GM12864 (cell line): ENCODE results near the gene IP6K3.

Experiments
- DNase-seq: peaks from one replicate; pipeline ENCODE4 v3.0.0-alpha.2; 2011; ENCODE audit warnings: low read depth
- H3K4me3 ChIP-seq: 2 replicates; pipeline ENCODE4 v1.5.1; 2011; ENCODE audit warnings: mild to moderate bottlenecking, low read depth, low read length, control low read depth
- CTCF ChIP-seq: IDR thresholded peaks from 2 replicates; pipeline ENCODE4 v1.5.1; 2011; ENCODE audit warnings: low read depth, mild to moderate bottlenecking, moderate library complexity, low read length, control low read depth, inconsistent platforms; ENCODE audit errors: missing control alignments

The IP6K3 gene

DNA sequence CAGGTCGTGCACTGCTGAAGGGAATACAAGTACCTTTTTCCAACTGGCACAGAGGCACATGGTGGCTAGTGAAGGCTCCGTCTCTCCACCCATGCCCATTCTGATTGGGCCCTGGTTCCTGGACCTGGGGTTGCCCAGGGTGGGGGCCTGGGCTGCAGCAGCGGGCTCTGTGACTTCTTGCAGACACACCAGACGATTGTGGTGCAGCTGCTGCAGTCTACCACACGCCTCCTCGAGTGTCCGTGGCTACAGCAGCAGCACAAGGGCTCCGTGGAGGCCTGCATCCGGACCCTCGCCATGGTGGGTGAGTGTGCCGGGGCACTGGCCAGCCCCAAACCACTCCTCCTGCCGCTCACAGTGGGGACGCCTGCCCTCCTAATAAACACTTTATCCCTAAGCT is 64.4 kb downstream of the IP6K3 start:
- no peak for TF ChIP-seq CTCF
- no peak overlapping the region for H3K4me3 ChIP-seq
- DNase-seq: no peak

- H3K4me3 ChIP-seq: no peak overlapping the region
- TF ChIP-seq CTCF: no peak
- no peak for DNase-seq
Observed at GRCh38 chr6:33679761-33680160, 66.9 kb downstream of the IP6K3 start.

GRCh38 chr6:33678932-33679490 is 67.7 kb downstream of the IP6K3 start:
- no peak overlapping the region for H3K4me3 ChIP-seq
- no peak for DNase-seq
- no peak for TF ChIP-seq CTCF

DNA sequence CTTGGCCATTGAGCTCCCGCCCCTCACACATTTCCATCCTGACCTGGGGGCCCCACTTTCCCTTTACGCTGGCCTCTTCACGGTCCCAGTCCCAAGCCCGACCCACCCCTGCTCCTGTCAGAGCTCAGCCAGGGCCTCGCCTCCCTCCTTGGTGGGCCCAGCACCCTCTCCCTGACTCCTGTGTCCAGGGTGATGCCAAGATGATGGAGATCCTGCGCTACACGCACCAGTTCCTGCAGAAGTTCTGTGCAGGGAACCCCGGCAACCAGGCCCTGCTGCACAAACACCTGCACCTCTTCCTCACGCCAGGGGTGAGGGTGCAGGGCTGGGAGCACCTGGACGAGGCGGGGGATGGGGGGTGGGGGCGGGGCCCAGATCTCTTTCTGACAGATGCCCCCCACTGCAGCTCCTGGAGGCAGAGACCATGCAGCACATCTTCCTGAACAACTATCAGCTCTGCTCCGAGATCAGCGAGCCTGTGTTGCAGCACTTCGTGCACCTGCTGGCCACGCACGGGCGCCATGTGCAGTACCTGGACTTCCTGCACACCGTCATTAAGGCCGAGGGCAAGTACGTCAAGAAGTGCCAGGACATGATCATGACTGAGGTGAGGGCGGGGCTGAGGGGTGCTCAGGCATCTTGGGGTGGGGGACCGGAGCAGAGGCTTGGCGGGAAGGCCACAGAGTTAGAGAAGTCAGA is 68.3 kb downstream of the IP6K3 start:
- no peak for TF ChIP-seq CTCF
- DNase-seq: no peak
- H3K4me3 ChIP-seq: no peak overlapping the region

DNA sequence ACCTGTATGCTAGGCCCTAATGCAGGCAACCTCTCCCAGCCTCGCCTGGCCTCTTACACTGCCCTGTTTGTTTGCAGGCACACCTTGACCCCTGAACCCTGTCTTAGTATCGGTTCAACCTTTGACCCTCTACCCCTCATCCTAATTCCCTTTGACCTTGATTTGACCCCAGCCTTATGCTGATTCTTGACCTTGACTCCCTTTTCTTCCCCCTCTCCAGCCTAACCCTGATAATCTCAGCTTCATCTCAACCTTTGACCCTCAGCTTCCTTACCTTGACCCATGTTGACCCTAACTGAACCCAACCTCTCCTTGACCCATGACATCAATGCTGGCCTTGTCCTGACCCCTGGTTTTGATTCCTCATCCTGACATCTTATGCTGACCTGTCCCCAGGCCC is 69.0 kb downstream of the IP6K3 start:
- no peak for DNase-seq
- TF ChIP-seq CTCF: no peak
- H3K4me3 ChIP-seq: no peak overlapping the region

GRCh38 chr6:33677143-33677660 is 69.5 kb downstream of the IP6K3 start:
- DNase-seq: no peak

More at GRCh38 chr6:33677143-33677660, 69.5 kb downstream of the IP6K3 start:
- H3K4me3 ChIP-seq: no peak overlapping the region
- TF ChIP-seq CTCF: no peak
